Natural killer cell (primary cell): ENCODE measurements around the gene SCAF11. TPM values are rescaled to one million over a fixed set of nuclear protein-coding genes. Genes with fewer than 3 reads are reported as not detected.

Experiments used
- ATAC-seq, 3 donors: fragments of 150-1000 bp in 2 of 3; fragments of 200-7000 bp in 1 of 3; cut with Tn5 transposase; 1 replicate in 1 of 3; 2 replicates in 2 of 3; pipeline ENCODE4 v1.10.0; 2021; ENCODE audit warnings: mild to moderate bottlenecking in 2 of 3, moderate library complexity in 2 of 3
- DNase-seq, 2 donors: peaks; one replicate each; pipeline versions ENCODE4 v3.0.0 to v3.0.0-alpha.2; 2013 to 2021; ENCODE audit warnings: mixed read lengths in 1 of 2
- H3K27ac ChIP-seq: one replicate; pipeline ENCODE4 v1.5.1; 2013; ENCODE audit warnings: mild to moderate bottlenecking, low read length
- H3K27me3 ChIP-seq: one replicate; pipeline ENCODE4 v1.6.1; 2013; ENCODE audit warnings: low read length; ENCODE audit not compliant: control insufficient read depth, insufficient read depth
- H3K36me3 ChIP-seq: one replicate; pipeline ENCODE4 v1.6.1; 2013; ENCODE audit warnings: low read length; ENCODE audit not compliant: control insufficient read depth, insufficient read depth
- H3K4me1 ChIP-seq: one replicate; pipeline ENCODE4 v1.6.1; 2013; ENCODE audit warnings: low read length; ENCODE audit not compliant: control insufficient read depth, insufficient read depth
- H3K4me3 ChIP-seq: one replicate; pipeline ENCODE4 v1.5.1; 2013; ENCODE audit warnings: low read length
- H3K9me3 ChIP-seq: one replicate; pipeline ENCODE4 v1.6.1; 2013; ENCODE audit warnings: low read length; ENCODE audit not compliant: control insufficient read depth, insufficient read depth
- H3K27ac Mint-ChIP-seq, 2 donors: one replicate each; pipeline ENCODE4 v1.8.0; 2022; ENCODE audit warnings: mild to moderate bottlenecking in 2 of 2, mixed read lengths in 2 of 2, moderate library complexity in 1 of 2
- H3K27me3 Mint-ChIP-seq, 2 donors: one replicate each; pipeline ENCODE4 v1.8.0; 2022; ENCODE audit warnings: low read depth in 2 of 2, mixed read lengths in 2 of 2
- H3K36me3 Mint-ChIP-seq: one replicate; pipeline ENCODE4 v1.8.0; 2022; ENCODE audit warnings: mixed read lengths
- H3K4me1 Mint-ChIP-seq, 2 donors: one replicate each; pipeline ENCODE4 v1.8.0; 2022; ENCODE audit warnings: mixed read lengths in 2 of 2
- H3K4me3 Mint-ChIP-seq: one replicate; pipeline ENCODE4 v1.8.0; 2022; ENCODE audit warnings: mild to moderate bottlenecking, moderate library complexity, mixed read lengths
- H3K9me3 Mint-ChIP-seq, 2 donors: one replicate each; pipeline ENCODE4 v1.8.0; 2022; ENCODE audit warnings: mixed read lengths in 2 of 2
- CTCF ChIP-seq: fragments of 200-600 bp; IDR thresholded peaks from one replicate; pipeline ENCODE4 v1.8.0; 2022; ENCODE audit warnings: antibody characterized with exemption
- WGBS: methylation state at CpG from one replicate; pipeline ENCODE4 v1.1.7; 2013; ENCODE audit warnings: missing lambda C conversion rate; ENCODE audit not compliant: insufficient coverage; 5-methylcytosine and 5-hydroxymethylcytosine counted together
- intact Hi-C: fragments of 100-400 bp; cut with micrococcal nuclease; formaldehyde crosslinking; loops from one replicate; pipeline ENCODE4 v1.14.2; 2022
- total RNA-seq, 4 donors: library from RNA; stranded (reverse); fragments of 120-200 nt in 1 of 4; gene quantifications; one replicate each; pipeline versions ENCODE4 v1.2.3 to v1.2.4, GENCODE V29; 2013 to 2022

Gene SCAF11
- total RNA-seq, 3 donors from 2014 or later (not counting 1 experiment from before 2014, with no cell fraction given), result 208 to 232 (median 220) TPM

- peak overlapping the region; percentile 5 to 10 for H3K27ac Mint-ChIP-seq
- no peaks in the 10 kb centered on the region for H3K27me3 ChIP-seq
- ATAC-seq, result no peak
- no peak for TF ChIP-seq CTCF
- H3K4me3 Mint-ChIP-seq, result no peak overlapping the region
- intact Hi-C loops, result no loop called here
- H3K36me3 ChIP-seq, result peaks cover 31% of the 10 kb centered on the region
- H3K9me3 ChIP-seq, result no peaks in the 10 kb centered on the region
- DNase-seq, result no peak
- 100% methylated on average over 3 of the region's 4 CpGs for WGBS
- H3K4me1 ChIP-seq, result no peaks in the 10 kb centered on the region
- H3K9me3 Mint-ChIP-seq, result no peaks in the 10 kb centered on the region
- H3K36me3 Mint-ChIP-seq, result peaks cover 11% of the 10 kb centered on the region
- peaks cover 44 to 49% of the 10 kb centered on the region in 2 donors for H3K4me1 Mint-ChIP-seq
- H3K27ac ChIP-seq, result no peak overlapping the region
- no peak overlapping the region for H3K4me3 ChIP-seq
- H3K27me3 Mint-ChIP-seq, result no peaks in the 10 kb centered on the region
Observed at GRCh38 chr12:45962553-45963325, 27.6 kb downstream of the SCAF11 start.

- H3K4me1 Mint-ChIP-seq, result peaks cover 35 to 36% of the 10 kb centered on the region in 2 donors
- no peak for DNase-seq
- H3K4me3 Mint-ChIP-seq, result no peak overlapping the region
- Histone ChIP-seq H3K27ac (no peak overlapping the region), H3K27me3 (no peaks in the 10 kb centered on the region), H3K9me3 (no peaks in the 10 kb centered on the region), H3K4me3 (no peak overlapping the region), H3K4me1 (no peaks in the 10 kb centered on the region), H3K36me3 (peaks cover 36% of the 10 kb centered on the region)
- ATAC-seq, result no peak
- H3K36me3 Mint-ChIP-seq, result peaks cover 11% of the 10 kb centered on the region
- intact Hi-C loops, result no loop called here
- TF ChIP-seq CTCF, result no peak
- no peaks in the 10 kb centered on the region for H3K9me3 Mint-ChIP-seq
- no peaks in the 10 kb centered on the region for H3K27me3 Mint-ChIP-seq
- WGBS, result 100% methylated on average over 1 of the region's 2 CpGs
- peak overlapping the region; percentile 11 to 29 for H3K27ac Mint-ChIP-seq
Observed at GRCh38 chr12:45959728-45960127, 30.6 kb downstream of the SCAF11 start.

GRCh38 chr12:45959025-45959424 lies 31.3 kb downstream of the SCAF11 start:
- H3K36me3 Mint-ChIP-seq, result peaks cover 11% of the 10 kb centered on the region
- DNase-seq (no peak), ATAC-seq (no peak)
- H3K4me1 Mint-ChIP-seq, result peaks cover 30 to 32% of the 10 kb centered on the region in 2 donors
- Histone ChIP-seq H3K36me3 (peaks cover 36% of the 10 kb centered on the region), H3K4me1 (no peaks in the 10 kb centered on the region), H3K27me3 (no peaks in the 10 kb centered on the region), H3K9me3 (no peaks in the 10 kb centered on the region), H3K27ac (no peak overlapping the region), H3K4me3 (no peak overlapping the region)
- WGBS, result 96% methylated on average over 2 of the region's 5 CpGs
- H3K27ac Mint-ChIP-seq, result no peak overlapping the region
- no peak for TF ChIP-seq CTCF
- no peaks in the 10 kb centered on the region for H3K9me3 Mint-ChIP-seq
- H3K4me3 Mint-ChIP-seq, result no peak overlapping the region
- H3K27me3 Mint-ChIP-seq, result no peaks in the 10 kb centered on the region
- intact Hi-C loops, result no loop called here

GRCh38 chr12:45948546-45948945 lies 41.8 kb downstream of the SCAF11 start:
- no peaks in the 10 kb centered on the region for H3K9me3 Mint-ChIP-seq
- no peaks in the 10 kb centered on the region for H3K36me3 Mint-ChIP-seq
- intact Hi-C loops, result no loop called here

More at GRCh38 chr12:45948546-45948945, 41.8 kb downstream of the SCAF11 start:
- Histone ChIP-seq H3K4me1 (no peaks in the 10 kb centered on the region), H3K27me3 (no peaks in the 10 kb centered on the region), H3K9me3 (no peaks in the 10 kb centered on the region), H3K27ac (no peak overlapping the region), H3K36me3 (peaks cover 49% of the 10 kb centered on the region), H3K4me3 (no peak overlapping the region)
- H3K27ac Mint-ChIP-seq, result peak overlapping the region in 1 of 2 donors; percentile 6
- no peak for TF ChIP-seq CTCF
- H3K4me3 Mint-ChIP-seq, result no peak overlapping the region
- no peaks in the 10 kb centered on the region for H3K27me3 Mint-ChIP-seq
- DNase-seq (no peak), ATAC-seq (no peak)
- peaks cover 5 to 6% of the 10 kb centered on the region in 2 donors for H3K4me1 Mint-ChIP-seq
